ENCODE results near the gene SERF1B.
"Not testable (repeated sequence)": the region's sequence is repeated elsewhere in the genome, so short reads cannot be mapped to it uniquely, and the experiment has no call there.

Gene SERF1B

DNA sequence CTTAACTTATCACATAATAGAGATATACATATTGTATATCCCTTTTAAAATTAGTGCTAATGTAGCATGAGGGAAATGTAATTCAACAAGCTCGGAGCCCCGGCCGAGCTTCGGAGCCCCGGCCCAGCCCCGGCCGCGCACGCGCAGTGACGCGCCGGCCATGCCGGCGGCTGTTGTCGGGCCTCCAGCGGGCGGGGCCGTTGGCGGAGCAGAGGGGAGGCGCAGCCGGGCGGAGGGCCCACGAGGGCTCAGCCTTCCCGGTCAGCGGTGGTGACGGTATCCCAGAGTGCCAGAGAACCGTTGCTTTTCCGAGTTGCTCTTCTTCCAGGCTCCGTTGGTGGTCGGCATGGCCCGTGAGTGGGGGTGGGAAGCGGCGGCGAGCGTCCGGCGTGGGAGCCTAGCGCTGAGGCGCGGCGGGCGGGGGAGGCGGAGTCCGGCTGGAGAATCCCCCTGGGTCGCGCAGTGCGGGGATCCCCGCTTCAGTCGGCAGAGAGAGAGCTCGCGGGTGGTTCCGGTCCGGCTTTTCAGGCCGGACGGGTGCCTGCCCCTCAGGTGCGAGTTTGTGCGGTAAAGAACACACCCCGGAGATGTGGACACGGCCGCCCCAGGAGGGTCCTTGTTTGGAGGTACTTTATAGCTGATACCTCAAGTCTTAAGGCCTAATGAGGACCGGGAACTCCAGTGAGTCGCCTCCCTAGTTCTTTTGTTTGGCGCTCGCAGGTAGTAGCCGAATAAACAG, at the start of gene SERF1B:
TSS of gene SERF1B (plus strand) at position 146 of the 739 bp plus-strand sequence. CDS start at position 347, 201 bp downstream.
- DNase-seq = not testable (repeated sequence)

DNA sequence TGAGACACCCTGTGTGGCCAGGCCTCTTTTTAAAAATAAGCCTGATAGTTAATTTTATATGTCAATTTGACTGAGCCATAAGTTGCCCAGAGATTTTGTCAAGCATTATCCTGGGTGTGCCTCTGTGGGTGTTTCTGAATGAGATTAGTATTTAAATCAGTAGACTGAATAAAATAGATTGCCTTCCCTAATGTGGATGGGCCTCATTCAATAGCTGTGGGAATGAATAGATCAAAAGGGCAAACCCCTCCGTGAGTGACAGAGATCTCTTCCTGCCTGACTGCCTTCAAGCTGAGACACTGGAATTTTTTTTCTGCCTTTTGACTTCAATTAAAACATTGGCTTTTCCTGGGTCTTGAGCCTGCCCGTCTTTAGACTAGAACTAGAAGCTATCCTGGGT, 33.3 kb upstream of the SERF1B start:
- DNase-seq = not testable (repeated sequence)

DNA sequence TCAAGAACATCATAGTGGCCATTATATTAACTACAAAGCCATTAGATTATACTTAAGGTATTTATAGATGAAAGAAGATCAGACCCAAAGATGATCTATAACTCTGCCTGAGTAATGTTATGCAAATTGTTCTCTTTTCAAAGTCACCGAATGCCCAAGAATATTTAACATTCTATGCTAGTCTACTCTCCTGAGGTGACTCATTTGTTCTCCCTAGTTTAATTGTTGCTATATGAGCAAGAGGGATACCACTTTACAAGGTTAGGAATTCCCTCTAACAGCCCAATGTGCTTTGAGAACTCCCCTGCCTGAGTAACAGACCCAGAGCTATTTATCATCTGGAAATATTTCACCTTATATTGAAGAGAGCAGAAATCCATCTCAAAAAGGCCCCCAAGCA, 29.5 kb upstream of the SERF1B start:
- DNase-seq = not testable (repeated sequence)

DNA sequence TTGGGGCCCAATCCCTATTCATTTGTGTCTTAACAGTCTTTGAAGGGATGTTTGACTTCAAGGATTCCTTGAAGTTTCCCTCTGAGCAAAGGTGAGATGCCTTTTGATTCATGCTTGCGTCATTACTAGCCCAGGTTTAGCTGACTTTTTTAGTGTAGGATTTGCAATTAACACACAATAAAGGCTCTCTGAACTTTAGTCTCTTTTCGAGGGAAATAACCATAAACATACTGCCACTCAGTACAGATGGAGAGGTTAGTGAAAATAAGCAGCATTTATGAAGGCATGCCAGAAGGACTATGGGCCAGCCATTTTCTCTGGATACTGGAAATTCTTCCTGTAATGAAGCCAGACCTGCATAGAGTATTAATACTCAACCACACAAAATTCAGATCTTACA, 4.4 kb upstream of the SERF1B start:
- DNase-seq = not testable (repeated sequence)

DNA sequence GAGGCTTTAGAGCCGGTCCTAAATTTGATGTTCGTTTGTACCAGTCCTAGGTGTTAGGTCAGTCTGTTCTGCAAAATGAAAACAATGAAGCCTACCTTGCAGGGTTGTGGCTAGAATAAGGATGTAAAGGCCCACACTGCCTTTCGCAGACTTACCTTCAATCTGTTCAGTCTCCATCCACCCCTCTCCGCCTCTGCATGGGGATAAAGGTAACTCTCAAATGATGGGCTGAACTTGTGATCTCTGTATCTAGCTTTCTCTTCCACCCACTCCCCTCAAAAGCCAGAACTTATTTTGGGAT, 744 bp downstream of the SERF1B start:
- DNase-seq = not testable (repeated sequence)

DNA sequence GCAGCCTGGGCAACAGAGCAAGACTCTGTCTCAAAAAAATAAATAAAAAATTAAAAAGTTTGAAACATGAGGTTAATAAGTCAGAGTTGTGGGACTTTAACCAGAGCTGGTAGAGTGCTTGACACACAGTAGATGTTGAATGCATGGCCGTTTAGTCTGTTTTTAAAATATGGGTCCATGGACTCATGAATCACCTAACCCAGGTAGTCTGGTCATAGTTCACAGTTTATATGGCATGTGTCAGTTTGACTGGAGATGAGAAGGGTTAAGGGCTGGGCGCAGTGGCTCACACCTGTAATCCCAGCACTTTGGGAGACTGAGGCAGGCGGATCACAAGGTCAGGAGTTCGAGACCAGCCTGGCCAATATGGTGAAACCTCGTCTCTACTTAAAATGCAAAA, 6.2 kb downstream of the SERF1B start:
- not testable (repeated sequence) for DNase-seq

DNA sequence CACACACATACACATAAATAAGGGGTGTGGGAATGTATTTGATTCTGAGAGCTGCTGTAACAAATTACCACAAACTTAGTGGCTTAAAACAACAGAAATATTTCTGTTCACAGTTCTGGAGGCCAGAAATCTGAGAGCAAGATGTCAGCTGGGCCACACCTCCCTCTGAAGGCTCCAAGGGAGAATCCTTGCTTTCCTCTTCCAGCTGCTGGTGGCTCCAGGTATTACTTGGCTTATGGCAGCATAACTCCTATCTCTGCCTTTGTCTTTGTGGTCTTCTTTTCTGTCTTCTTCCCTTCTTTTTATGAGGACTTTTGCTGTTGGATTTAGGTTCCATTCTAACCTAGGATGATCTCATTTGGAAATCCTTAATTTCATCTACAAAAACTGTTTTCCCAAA, 16.4 kb downstream of the SERF1B start:
- not testable (repeated sequence) for DNase-seq

DNA sequence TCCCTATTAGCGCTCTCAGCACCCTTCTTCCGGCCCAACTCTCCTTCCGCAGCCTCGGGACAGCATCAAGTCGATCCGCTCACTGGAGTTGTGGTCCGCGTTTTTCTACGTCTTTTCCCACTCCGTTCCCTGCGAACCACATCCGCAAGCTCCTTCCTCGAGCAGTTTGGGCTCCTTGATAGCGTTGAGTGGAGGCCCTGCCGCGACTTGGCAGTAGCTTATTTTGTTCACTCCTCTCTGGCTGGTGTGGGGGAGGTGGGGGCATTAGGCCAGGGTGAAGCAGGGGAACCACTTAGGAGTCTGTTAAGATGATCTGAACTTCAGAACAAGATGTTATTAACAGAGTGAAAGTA, 24.7 kb downstream of the SERF1B start:
- DNase-seq = not testable (repeated sequence)

DNA sequence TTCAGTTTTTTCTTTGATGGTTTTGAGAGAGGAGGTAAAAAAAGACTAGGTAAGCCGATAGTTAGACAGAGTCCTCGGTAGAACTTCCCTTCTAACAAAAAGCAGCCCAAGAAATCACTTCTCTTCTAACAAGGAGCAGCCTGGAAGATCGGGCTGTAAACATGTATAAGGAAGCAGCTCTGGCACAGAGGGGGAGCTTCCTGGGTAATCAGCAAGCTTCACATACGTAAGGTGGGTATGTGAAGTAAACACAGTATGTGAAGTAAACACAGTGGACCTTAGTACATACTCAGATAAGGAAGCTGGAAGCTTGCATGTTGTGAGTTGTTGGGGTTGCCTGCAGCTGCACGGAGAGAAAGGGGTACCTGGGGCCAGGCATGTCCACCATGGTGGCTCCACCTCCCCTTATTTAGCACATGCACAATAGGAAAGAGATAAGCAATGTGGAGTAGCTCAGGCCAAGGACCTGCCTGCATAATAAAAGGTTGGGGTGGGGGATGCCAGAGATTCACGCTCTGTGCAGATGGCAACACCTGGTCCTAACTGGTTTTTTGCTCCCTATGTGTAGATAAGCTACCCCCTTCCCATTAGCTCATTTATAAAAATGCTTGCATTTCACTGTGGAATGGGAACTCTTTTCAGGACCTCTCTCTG, 31.4 kb downstream of the SERF1B start:
- DNase-seq = not testable (repeated sequence)

DNA sequence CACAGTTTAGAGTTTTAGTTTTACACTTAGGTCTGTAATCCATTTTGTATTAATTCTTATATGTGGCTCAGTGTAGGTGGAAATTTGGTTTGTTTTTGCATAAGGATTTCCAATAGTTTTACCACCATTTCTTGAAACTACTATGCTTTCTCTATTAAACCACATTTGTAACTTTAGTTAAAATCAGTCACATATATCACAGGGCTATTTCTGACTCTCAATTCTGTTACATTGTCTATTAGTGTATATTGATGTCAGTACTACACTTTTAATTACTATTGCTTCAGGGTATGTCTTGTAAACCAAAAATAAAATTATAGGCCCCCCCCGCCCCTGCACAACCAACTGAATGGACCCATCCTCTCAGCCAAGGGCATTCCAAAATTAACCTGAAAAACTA, 32.1 kb downstream of the SERF1B start:
- not testable (repeated sequence) for DNase-seq

DNA sequence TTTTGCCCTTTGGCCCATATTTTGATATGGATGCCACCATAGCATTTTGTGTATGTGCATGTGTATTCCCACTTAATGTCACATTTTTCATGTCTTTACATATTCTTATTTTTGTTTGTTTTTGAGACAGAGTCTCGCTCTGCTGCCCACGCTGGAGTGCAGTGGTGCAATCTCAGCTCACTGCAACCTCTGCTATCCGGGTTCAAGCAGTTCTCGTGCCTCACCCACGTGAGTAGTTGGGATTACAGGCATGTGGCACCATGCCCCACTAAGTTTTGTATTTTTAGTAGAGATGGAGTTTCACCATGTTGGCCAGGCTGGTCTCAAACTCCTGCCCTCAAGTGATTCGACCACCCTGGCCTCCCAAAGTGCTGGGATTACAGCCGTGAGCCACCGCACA, 52.6 kb downstream of the SERF1B start:
- not testable (repeated sequence) for DNase-seq

DNA sequence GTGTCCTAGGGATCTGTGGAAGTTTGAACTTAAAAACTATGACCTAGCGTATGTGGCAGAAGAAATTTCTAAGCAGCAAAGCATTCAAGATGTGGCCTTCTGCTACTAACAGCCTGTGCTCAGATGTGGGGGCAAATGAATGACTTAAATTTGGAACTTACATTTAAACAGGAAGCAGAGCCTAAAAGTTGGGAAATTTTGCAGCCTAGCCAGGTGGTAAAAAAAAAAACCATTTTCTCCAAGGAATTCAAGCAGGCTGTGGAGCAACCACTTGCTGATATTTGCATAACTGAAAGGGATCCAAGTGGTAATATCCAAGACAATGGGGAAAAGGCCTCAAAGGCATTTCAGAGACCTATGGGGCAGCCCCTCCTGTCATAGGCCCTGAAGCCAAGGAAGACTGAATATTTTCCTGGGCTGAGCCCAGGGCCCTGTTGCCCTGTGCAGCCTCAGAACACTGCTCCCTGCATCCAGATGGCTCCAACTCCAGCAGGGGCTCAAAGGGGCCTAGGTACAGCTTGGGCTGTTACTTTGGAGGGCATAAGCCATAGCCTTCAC, 63.9 kb downstream of the SERF1B start:
- not testable (repeated sequence) for DNase-seq

DNA sequence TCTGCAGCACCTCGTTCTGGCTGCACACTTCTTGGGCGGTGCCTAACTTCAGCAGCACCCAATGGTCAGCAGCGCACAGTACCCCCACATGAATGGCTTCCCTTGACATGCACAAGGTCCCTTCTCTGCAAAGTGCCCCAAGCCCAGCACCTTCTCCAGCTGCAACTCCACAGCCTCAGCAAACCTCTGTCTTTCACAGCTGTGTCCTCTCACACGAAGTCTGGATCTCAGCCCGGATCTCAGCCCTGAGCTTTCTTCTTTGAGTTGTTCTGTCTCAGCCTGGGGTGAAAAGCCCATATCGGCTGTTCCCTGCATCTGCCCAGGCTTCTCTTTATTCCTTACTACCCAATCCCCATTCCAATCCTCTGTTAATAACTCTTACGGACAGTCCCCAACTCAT, 66.7 kb downstream of the SERF1B start:
- not testable (repeated sequence) for DNase-seq
